NCI-H460 (cell line): Measurements from ENCODE around the gene ADAMTS17. TPM values are rescaled to one million over a fixed set of nuclear protein-coding genes. Genes with fewer than 3 reads are reported as not detected.

Experiments
- DNase-seq: peaks from one replicate; pipeline ENCODE4 v3.0.0-alpha.2; 2016; ENCODE audit warnings: low read depth; ENCODE audit errors: extremely low read depth
- total RNA-seq: library from RNA; depleted of rRNA; stranded (reverse); fragments of >200 nt; shearing (Covaris generic); gene quantifications from 2 replicates; pipeline ENCODE4 v1.2.3, GENCODE V29; 2014

Gene ADAMTS17
- total RNA-seq, 1 experiment from 2014 or later = 0.15 TPM

GRCh38 chr15:100311833-100312476 lies 29.8 kb downstream of the ADAMTS17 start:
- no peak for DNase-seq

GRCh38 chr15:100311154-100311625 lies 30.6 kb downstream of the ADAMTS17 start:
- DNase-seq = no peak

- no peak for DNase-seq
Measured at GRCh38 chr15:100310513-100311153, 31.1 kb downstream of the ADAMTS17 start.

- DNase-seq = no peak
Measured at GRCh38 chr15:100310041-100310405, 31.8 kb downstream of the ADAMTS17 start.

GRCh38 chr15:100309109-100310040 lies 32.4 kb downstream of the ADAMTS17 start:
- DNase-seq = no peak

- no peak for DNase-seq
Measured at GRCh38 chr15:100308608-100309007, 33.2 kb downstream of the ADAMTS17 start.

GRCh38 chr15:100308213-100308600 lies 33.6 kb downstream of the ADAMTS17 start:
- DNase-seq = no peak

- no peak for DNase-seq
Measured at GRCh38 chr15:100307241-100308212, 34.2 kb downstream of the ADAMTS17 start.

- DNase-seq = no peak
Measured at GRCh38 chr15:100306098-100306497, 35.7 kb downstream of the ADAMTS17 start.

- DNase-seq = no peak
Measured at GRCh38 chr15:100301910-100302431, 39.8 kb downstream of the ADAMTS17 start.

- no peak for DNase-seq
Measured at GRCh38 chr15:100298257-100298656, 43.5 kb downstream of the ADAMTS17 start.

- DNase-seq = no peak
Measured at GRCh38 chr15:100297812-100298211, 44.0 kb downstream of the ADAMTS17 start.

- no peak for DNase-seq
Measured at GRCh38 chr15:100295939-100296565, 45.7 kb downstream of the ADAMTS17 start.

GRCh38 chr15:100292010-100292409 lies 49.8 kb downstream of the ADAMTS17 start:
- no peak for DNase-seq

GRCh38 chr15:100291106-100291505 lies 50.7 kb downstream of the ADAMTS17 start:
- DNase-seq = no peak

- DNase-seq = no peak
Measured at GRCh38 chr15:100285641-100286295, 56.0 kb downstream of the ADAMTS17 start.

- DNase-seq = no peak
Measured at GRCh38 chr15:100284701-100285100, 57.1 kb downstream of the ADAMTS17 start.

- no peak for DNase-seq
Measured at GRCh38 chr15:100284191-100284590, 57.6 kb downstream of the ADAMTS17 start.
